Mucosa of rectum (tissue), 2 donors: Measurements from ENCODE around the gene CCDC170.

Experiments
- H3K27ac ChIP-seq, 2 donors: one replicate each; pipeline ENCODE4 v1.7.0; 2013; ENCODE audit warnings: inconsistent platforms in 2 of 2, low read depth in 2 of 2, low read length in 2 of 2
- H3K27me3 ChIP-seq, 2 donors: one replicate each; pipeline ENCODE4 v1.7.0; 2013; ENCODE audit warnings: low read length in 2 of 2; ENCODE audit not compliant: control insufficient read depth in 2 of 2, insufficient read depth in 2 of 2
- H3K36me3 ChIP-seq, 2 donors: one replicate each; pipeline ENCODE4 v1.7.0; 2013; ENCODE audit warnings: low read length in 2 of 2; ENCODE audit not compliant: control insufficient read depth in 2 of 2, insufficient read depth in 2 of 2
- H3K4me1 ChIP-seq, 2 donors: one replicate each; pipeline ENCODE4 v1.7.0; 2013; ENCODE audit warnings: low read length in 2 of 2, mild to moderate bottlenecking in 1 of 2; ENCODE audit not compliant: control insufficient read depth in 2 of 2, insufficient read depth in 2 of 2
- H3K4me3 ChIP-seq, 2 donors: one replicate each; pipeline ENCODE4 v1.7.0; 2013; ENCODE audit warnings: low read length in 2 of 2
- H3K9ac ChIP-seq, 2 donors: one replicate each; pipeline ENCODE4 v1.7.0; 2013; ENCODE audit warnings: low read length in 2 of 2, low read depth in 1 of 2, mild to moderate bottlenecking in 1 of 2
- H3K9me3 ChIP-seq, 2 donors: one replicate each; pipeline ENCODE4 v1.7.0; 2013; ENCODE audit warnings: low read length in 2 of 2; ENCODE audit not compliant: control insufficient read depth in 2 of 2
- donor health status: healthy.
- donor health status: Normal muscosa, but diverticular disease.

The CCDC170 gene

GRCh38 chr6:151661509-151661908 lies 167.7 kb downstream of the CCDC170 start:
- no peak overlapping the region for H3K4me3 ChIP-seq
- no peaks in the 10 kb centered on the region for H3K27me3 ChIP-seq
- no peaks in the 10 kb centered on the region for H3K4me1 ChIP-seq
- H3K36me3 ChIP-seq: no peaks in the 10 kb centered on the region
- H3K9me3 ChIP-seq: no peaks in the 10 kb centered on the region
- H3K27ac ChIP-seq: no peak overlapping the region
- no peak overlapping the region for H3K9ac ChIP-seq

GRCh38 chr6:151661928-151662327 lies 168.1 kb downstream of the CCDC170 start:
- H3K36me3 ChIP-seq: no peaks in the 10 kb centered on the region
- no peaks in the 10 kb centered on the region for H3K4me1 ChIP-seq
- no peaks in the 10 kb centered on the region for H3K27me3 ChIP-seq
- no peak overlapping the region for H3K4me3 ChIP-seq
- no peaks in the 10 kb centered on the region for H3K9me3 ChIP-seq
- H3K9ac ChIP-seq: no peak overlapping the region
- H3K27ac ChIP-seq: no peak overlapping the region

GRCh38 chr6:151663559-151663958 lies 169.7 kb downstream of the CCDC170 start:
- H3K27ac ChIP-seq: no peak overlapping the region
- no peak overlapping the region for H3K9ac ChIP-seq
- no peaks in the 10 kb centered on the region for H3K27me3 ChIP-seq
- H3K9me3 ChIP-seq: no peaks in the 10 kb centered on the region
- no peaks in the 10 kb centered on the region for H3K36me3 ChIP-seq
- no peak overlapping the region for H3K4me3 ChIP-seq
- H3K4me1 ChIP-seq: no peaks in the 10 kb centered on the region

- no peak overlapping the region for H3K27ac ChIP-seq
- H3K4me1 ChIP-seq: no peaks in the 10 kb centered on the region
- no peaks in the 10 kb centered on the region for H3K27me3 ChIP-seq
- H3K36me3 ChIP-seq: no peaks in the 10 kb centered on the region
- H3K9me3 ChIP-seq: no peaks in the 10 kb centered on the region
- H3K9ac ChIP-seq: no peak overlapping the region
- no peak overlapping the region for H3K4me3 ChIP-seq
Measured at GRCh38 chr6:151664390-151664789, 170.6 kb downstream of the CCDC170 start.

GRCh38 chr6:151665329-151665728 lies 171.5 kb downstream of the CCDC170 start:
- no peaks in the 10 kb centered on the region for H3K36me3 ChIP-seq
- H3K27me3 ChIP-seq: no peaks in the 10 kb centered on the region
- H3K4me1 ChIP-seq: no peaks in the 10 kb centered on the region
- no peak overlapping the region for H3K9ac ChIP-seq
- no peaks in the 10 kb centered on the region for H3K9me3 ChIP-seq
- H3K4me3 ChIP-seq: no peak overlapping the region
- no peak overlapping the region for H3K27ac ChIP-seq

GRCh38 chr6:151666526-151666925 lies 172.7 kb downstream of the CCDC170 start:
- H3K4me3 ChIP-seq: no peak overlapping the region
- no peak overlapping the region for H3K27ac ChIP-seq
- no peak overlapping the region for H3K9ac ChIP-seq
- H3K27me3 ChIP-seq: no peaks in the 10 kb centered on the region
- no peaks in the 10 kb centered on the region for H3K4me1 ChIP-seq
- H3K36me3 ChIP-seq: no peaks in the 10 kb centered on the region
- H3K9me3 ChIP-seq: no peaks in the 10 kb centered on the region

- no peaks in the 10 kb centered on the region for H3K36me3 ChIP-seq
Measured at GRCh38 chr6:151669208-151669560, 175.4 kb downstream of the CCDC170 start.

GRCh38 chr6:151670116-151670515 lies 176.3 kb downstream of the CCDC170 start:
- no peak overlapping the region for H3K9ac ChIP-seq
- H3K9me3 ChIP-seq: no peaks in the 10 kb centered on the region
- no peaks in the 10 kb centered on the region for H3K27me3 ChIP-seq
- H3K4me3 ChIP-seq: no peak overlapping the region
- H3K36me3 ChIP-seq: no peaks in the 10 kb centered on the region
- no peaks in the 10 kb centered on the region for H3K4me1 ChIP-seq
- H3K27ac ChIP-seq: no peak overlapping the region

More at GRCh38 chr6:151669208-151669560, 175.4 kb downstream of the CCDC170 start:
- no peaks in the 10 kb centered on the region for H3K4me1 ChIP-seq
- no peak overlapping the region for H3K27ac ChIP-seq
- no peak overlapping the region for H3K4me3 ChIP-seq
- H3K9me3 ChIP-seq: no peaks in the 10 kb centered on the region
- H3K27me3 ChIP-seq: no peaks in the 10 kb centered on the region
- H3K9ac ChIP-seq: no peak overlapping the region
